PC-3 (cell line): Measurements from ENCODE around the gene PEX11A. TPM values are rescaled to one million over a fixed set of nuclear protein-coding genes. Genes with fewer than 3 reads are reported as not detected.

Experiments
- ATAC-seq: fragments of 200-7000 bp; cut with Tn5 transposase; 2 replicates; pipeline ENCODE4 v1.9.1; 2020; ENCODE audit warnings: mild to moderate bottlenecking, moderate library complexity
- BruUV-seq: library from RNA; stranded (reverse); fragments of 400-500 nt; replicated peaks from 2 replicates; lab custom pipeline; 2021; lab: Mats Ljungman, UMichigan
- CTCF ChIA-PET: fragments of 300-600 bp; sonication (Branson Sonifier 250); formaldehyde crosslinking; loops from one replicate; lab custom pipeline; 2022; ENCODE audit warnings: antibody characterized with exemption; lab: Charles Lee
- POLR2A ChIA-PET: fragments of 300-600 bp; sonication (Branson Sonifier 250); formaldehyde crosslinking; loops from one replicate; lab custom pipeline; 2022; ENCODE audit warnings: antibody characterized with exemption; ENCODE audit not compliant: unreplicated experiment; lab: Charles Lee
- DNase-seq: peaks from one replicate; pipeline ENCODE4 v3.0.0-alpha.2; 2015
- H2AFZ ChIP-seq: fragments of 300-600 bp; sonication (generic); 2 replicates; pipeline ENCODE4 v1.6.0; 2016; ENCODE audit warnings: antibody characterized with exemption, low read length
- H3F3A ChIP-seq: fragments of 300-600 bp; sonication (generic); one replicate; pipeline ENCODE4 v1.6.0; 2017; ENCODE audit warnings: antibody characterized with exemption, low read length, control low read depth, mild to moderate bottlenecking; ENCODE audit not compliant: unreplicated experiment
- H3K27ac ChIP-seq: fragments of 300-600 bp; sonication (generic); 2 replicates; pipeline ENCODE4 v1.5.1; 2016; ENCODE audit warnings: mild to moderate bottlenecking, low read length
- H3K27me3 ChIP-seq: fragments of 300-600 bp; sonication (generic); 2 replicates; pipeline ENCODE4 v1.6.1; 2016; ENCODE audit warnings: low read length, mixed read lengths
- H3K36me3 ChIP-seq: fragments of 300-600 bp; sonication (generic); 2 replicates; pipeline ENCODE4 v1.6.1; 2016; ENCODE audit warnings: low read depth, mixed run types, low read length, mixed read lengths
- H3K4me1 ChIP-seq: fragments of 300-600 bp; sonication (generic); 2 replicates; pipeline ENCODE4 v1.5.1; 2016; ENCODE audit warnings: low read length; ENCODE audit not compliant: insufficient read depth
- H3K4me2 ChIP-seq: fragments of 300-600 bp; sonication (generic); 2 replicates; pipeline ENCODE4 v1.6.0; 2016; ENCODE audit warnings: low read length
- H3K4me3 ChIP-seq: fragments of 300-600 bp; sonication (generic); 2 replicates; pipeline ENCODE4 v1.5.1; 2016; ENCODE audit warnings: mild to moderate bottlenecking, low read length, mixed read lengths
- H3K79me2 ChIP-seq: fragments of 300-600 bp; sonication (generic); 2 replicates; pipeline ENCODE4 v1.6.1; 2017; ENCODE audit warnings: low read length, mixed read lengths
- H3K9ac ChIP-seq: fragments of 300-600 bp; sonication (generic); 2 replicates; pipeline ENCODE4 v1.6.0; 2016; ENCODE audit warnings: mild to moderate bottlenecking, low read length
- H3K9me2 ChIP-seq: fragments of 300-600 bp; sonication (generic); replicated peaks from 2 replicates; pipeline ENCODE4 v1.6.1; 2016; ENCODE audit warnings: mixed run types, low read length, mixed read lengths
- H3K9me3 ChIP-seq: fragments of 300-600 bp; sonication (generic); 2 replicates; pipeline ENCODE4 v1.6.1; 2016; ENCODE audit warnings: low read length, mixed read lengths
- H4K20me1 ChIP-seq: fragments of 300-600 bp; sonication (generic); 2 replicates; pipeline ENCODE4 v1.6.1; 2016; ENCODE audit warnings: low read length, mixed read lengths
- CTCF ChIP-seq: fragments of 300-600 bp; sonication (generic); conservative IDR thresholded peaks from 2 replicates; pipeline ENCODE4 v1.5.1; 2017; ENCODE audit warnings: antibody characterized with exemption, low read depth, mild to moderate bottlenecking, low read length
- EZH2 ChIP-seq: fragments of 300-600 bp; sonication (generic); IDR thresholded peaks from one replicate; pipeline ENCODE4 v1.6.1; 2017; ENCODE audit warnings: antibody characterized with exemption, mild to moderate bottlenecking, low read length; ENCODE audit not compliant: unreplicated experiment
- EZH2phosphoT487 ChIP-seq: fragments of 300-600 bp; sonication (generic); IDR thresholded peaks from 2 replicates; pipeline ENCODE4 v1.6.1; 2018; ENCODE audit warnings: mild to moderate bottlenecking, antibody characterized with exemption, low read length, borderline replicate concordance
- intact Hi-C: fragments of 100-400 bp; cut with micrococcal nuclease; formaldehyde crosslinking; loops from 2 replicates; pipeline ENCODE4 v1.9.0; 2023
- total RNA-seq: library from RNA; depleted of rRNA; stranded (reverse); fragments of >200 nt; gene quantifications from 2 replicates; pipeline ENCODE4 v1.2.3, GENCODE V29; 2014

PEX11A gene
- total RNA-seq, 1 experiment from 2014 or later, result 9.7 TPM

- Histone ChIP-seq H4K20me1 (no peaks in the 10 kb centered on the region), H3K4me3 (no peak overlapping the region), H3F3A (no peaks in the 10 kb centered on the region), H3K4me2 (no peak overlapping the region), H3K9me2 (no peaks in the 10 kb centered on the region), H3K79me2 (no peaks in the 10 kb centered on the region), H3K36me3 (peaks cover 30% of the 10 kb centered on the region), H3K9me3 (no peaks in the 10 kb centered on the region), H3K4me1 (no peaks in the 10 kb centered on the region), H3K27ac (no peak overlapping the region), H2AFZ (no peak overlapping the region), H3K9ac (no peak overlapping the region), H3K27me3 (no peaks in the 10 kb centered on the region)
- ATAC-seq (no peak), DNase-seq (no peak)
- CTCF ChIA-PET, result no interaction called here
- no TSS peak for BruUV-seq
- TF ChIP-seq EZH2 (no peak), CTCF (no peak), EZH2phosphoT487 (no peak)
- intact Hi-C loops, result no loop called here
- POLR2A ChIA-PET, result no interaction called here
Observed at GRCh38 chr15:89633585-89633984, 57.0 kb downstream of the PEX11A start.

GRCh38 chr15:89632563-89633430 is 57.8 kb downstream of the PEX11A start:
- no peaks in the 10 kb centered on the region for H3F3A ChIP-seq
- TF ChIP-seq EZH2phosphoT487 (no peak), EZH2 (no peak), CTCF (no peak)
- H3K27ac ChIP-seq, result no peak overlapping the region
- ATAC-seq (no peak), DNase-seq (no peak)
- H3K4me2 ChIP-seq, result no peak overlapping the region
- no peaks in the 10 kb centered on the region for H3K79me2 ChIP-seq
- no peaks in the 10 kb centered on the region for H3K27me3 ChIP-seq
- no peaks in the 10 kb centered on the region for H4K20me1 ChIP-seq
- intact Hi-C loops, result no loop called here
- POLR2A ChIA-PET, result no interaction called here
- no peak overlapping the region for H3K9ac ChIP-seq
- no peak overlapping the region for H2AFZ ChIP-seq
- H3K4me1 ChIP-seq, result no peaks in the 10 kb centered on the region
- H3K36me3 ChIP-seq, result peaks cover 38% of the 10 kb centered on the region
- H3K9me3 ChIP-seq, result no peaks in the 10 kb centered on the region
- CTCF ChIA-PET, result interaction anchor here (0.6 kb wide), 1 partner anchor 9 kb away, joined by 3 read pairs; no protein-coding TSS in a partner anchor
- BruUV-seq, result no TSS peak
- H3K9me2 ChIP-seq, result no peaks in the 10 kb centered on the region
- no peak overlapping the region for H3K4me3 ChIP-seq

GRCh38 chr15:89631902-89632264 is 58.7 kb downstream of the PEX11A start:
- no peaks in the 10 kb centered on the region for H3K9me3 ChIP-seq
- peaks cover 47% of the 10 kb centered on the region for H3K36me3 ChIP-seq
- H3K4me2 ChIP-seq, result no peak overlapping the region
- intact Hi-C loops, result no loop called here
- no peak for TF ChIP-seq EZH2
- TF ChIP-seq CTCF, result no peak
- no peak for TF ChIP-seq EZH2phosphoT487
- ChIA-PET POLR2A (no interaction called here), CTCF (no interaction called here)
- H3K9me2 ChIP-seq, result no peaks in the 10 kb centered on the region
- no peak overlapping the region for H3K9ac ChIP-seq
- H2AFZ ChIP-seq, result no peak overlapping the region
- H3K27ac ChIP-seq, result no peak overlapping the region
- no TSS peak for BruUV-seq
- H3K4me1 ChIP-seq, result no peaks in the 10 kb centered on the region
- H4K20me1 ChIP-seq, result no peaks in the 10 kb centered on the region
- no peak overlapping the region for H3K4me3 ChIP-seq
- ATAC-seq (peak; percentile 18; the same call in 1 of the 2 replicates), DNase-seq (no peak)
- no peaks in the 10 kb centered on the region for H3K79me2 ChIP-seq
- H3K27me3 ChIP-seq, result no peaks in the 10 kb centered on the region
- H3F3A ChIP-seq, result no peaks in the 10 kb centered on the region
